B cell (primary cell): ENCODE results near the gene ADAMTS19. TPM values are rescaled to one million over a fixed set of nuclear protein-coding genes. Genes with fewer than 3 reads are reported as not detected.
"Not testable (repeated sequence)": the region's sequence is repeated elsewhere in the genome, so short reads cannot be mapped to it uniquely, and the experiment has no call there.

ENCODE experiments used
- ATAC-seq: fragments of 200-7000 bp; cut with Tn5 transposase; one replicate; pipeline ENCODE4 v1.10.0; 2021; ENCODE audit warnings: low read depth, mild to moderate bottlenecking, moderate number of reproducible peaks, moderate library complexity
- CTCF ChIA-PET: fragments of 350-600 bp; sonication (Branson Sonifier 250); formaldehyde crosslinking; loops from one replicate; lab custom pipeline; 2021; ENCODE audit warnings: antibody characterized with exemption, inconsistent platforms; lab: Charles Lee
- POLR2A ChIA-PET: fragments of 350-600 bp; sonication (Branson Sonifier 250); formaldehyde crosslinking; loops from one replicate; lab custom pipeline; 2021; ENCODE audit warnings: antibody characterized with exemption; lab: Charles Lee
- DNase-seq: peaks from one replicate; pipeline ENCODE4 v3.0.0; 2013
- H2AFZ ChIP-seq: 2 replicates; pipeline ENCODE4 v1.6.1; 2012; ENCODE audit warnings: mild to moderate bottlenecking, low read depth, low read length; ENCODE audit not compliant: insufficient read depth, poor library complexity, severe bottlenecking
- H3K27ac ChIP-seq, 2 donors: 1 replicate in 1 of 2; 2 replicates in 1 of 2; pipeline ENCODE4 v1.5.1; 2012 to 2013; ENCODE audit warnings: low read length in 2 of 2, mild to moderate bottlenecking in 2 of 2, moderate library complexity in 1 of 2
- H3K27me3 ChIP-seq, 4 experiments: fragments of 200-600 bp in 1 of 4; sonication (generic) in 1 of 4; replicated peaks in 1 of 4; 1 replicate in 2 of 4; 2 replicates in 2 of 4; pipeline versions ENCODE4 v1.6.1 to v1.7.0; 2013 to 2016; ENCODE audit warnings: low read length in 3 of 4, mild to moderate bottlenecking in 2 of 4, mixed read lengths in 1 of 4, moderate library complexity in 1 of 4; ENCODE audit not compliant: insufficient read depth in 4 of 4, control insufficient read depth in 3 of 4; ENCODE audit errors: control extremely low read depth in 1 of 4
- H3K36me3 ChIP-seq, 2 experiments: replicated peaks in 1 of 2; 1 replicate in 1 of 2; 2 replicates in 1 of 2; pipeline versions ENCODE4 v1.6.1 to v1.7.1; 2013; ENCODE audit warnings: low read length in 1 of 2; ENCODE audit not compliant: insufficient read depth in 2 of 2, control insufficient read depth in 1 of 2; ENCODE audit errors: control extremely low read depth in 1 of 2, extremely low read depth in 1 of 2
- H3K4me1 ChIP-seq, 2 donors: fragments of 200-600 bp in 1 of 2; sonication (generic) in 1 of 2; 1 replicate in 1 of 2; 2 replicates in 1 of 2; pipeline versions ENCODE4 v1.5.1 to v1.6.1; 2013 to 2017; ENCODE audit warnings: low read length in 2 of 2; ENCODE audit not compliant: control insufficient read depth in 2 of 2, insufficient read depth in 2 of 2
- H3K4me2 ChIP-seq: replicated peaks from 2 replicates; pipeline ENCODE3; 2012; ENCODE audit warnings: mild to moderate bottlenecking, low read depth, low read length; ENCODE audit not compliant: poor library complexity, severe bottlenecking
- H3K4me3 ChIP-seq, 5 experiments: fragments of 200-600 bp in 1 of 5; sonication (generic) in 1 of 5; 1 replicate in 3 of 5; 2 replicates in 2 of 5; pipeline versions ENCODE4 v1.5.1 to v1.7.0; 2011 to 2016; ENCODE audit warnings: low read length in 4 of 5, mild to moderate bottlenecking in 4 of 5, low read depth in 2 of 5, control low read depth in 1 of 5, moderate library complexity in 1 of 5; ENCODE audit not compliant: insufficient read depth in 1 of 5; ENCODE audit errors: control extremely low read depth in 1 of 5, extremely low read depth in 1 of 5
- H3K79me2 ChIP-seq: fragments of 200-600 bp; sonication (generic); one replicate; pipeline ENCODE4 v1.6.0; 2016; ENCODE audit warnings: low read length; ENCODE audit not compliant: control insufficient read depth, insufficient read depth
- H3K9ac ChIP-seq: fragments of 200-600 bp; sonication (generic); 2 replicates; pipeline ENCODE4 v1.6.1; 2017; ENCODE audit warnings: mild to moderate bottlenecking, low read length, moderate library complexity
- H3K9me3 ChIP-seq, 3 donors: one replicate each; pipeline versions ENCODE4 v1.6.1 to v1.7.1; 2013; ENCODE audit warnings: low read length in 2 of 3; ENCODE audit not compliant: control insufficient read depth in 2 of 3, insufficient read depth in 1 of 3; ENCODE audit errors: control extremely low read depth in 1 of 3
- H4K20me1 ChIP-seq: 2 replicates; pipeline ENCODE4 v1.6.0; 2012; ENCODE audit warnings: mild to moderate bottlenecking, low read length; ENCODE audit not compliant: insufficient read depth, control insufficient read depth, poor library complexity, severe bottlenecking
- H3K27ac Mint-ChIP-seq: one replicate; pipeline ENCODE4 v1.8.0; 2021; ENCODE audit warnings: mixed read lengths
- H3K27me3 Mint-ChIP-seq: one replicate; pipeline ENCODE4 v1.8.0; 2021; ENCODE audit warnings: mixed read lengths
- H3K4me1 Mint-ChIP-seq: one replicate; pipeline ENCODE4 v1.8.0; 2021; ENCODE audit warnings: mixed read lengths
- H3K4me3 Mint-ChIP-seq: one replicate; pipeline ENCODE4 v1.8.0; 2021; ENCODE audit warnings: mixed read lengths
- H3K9me3 Mint-ChIP-seq: one replicate; pipeline ENCODE4 v1.8.0; 2022; ENCODE audit warnings: mixed read lengths; ENCODE audit not compliant: insufficient read depth
- CTCF ChIP-seq: fragments of 200-600 bp; IDR thresholded peaks from one replicate; pipeline ENCODE4 v1.8.0; 2022; ENCODE audit warnings: antibody characterized with exemption, mild to moderate bottlenecking
- EZH2 ChIP-seq: IDR thresholded peaks from 2 replicates; pipeline ENCODE4 v1.6.1; 2012; ENCODE audit warnings: borderline replicate concordance, low read depth, mild to moderate bottlenecking, moderate library complexity, low read length; ENCODE audit not compliant: insufficient read depth, poor library complexity, severe bottlenecking
- WGBS: methylation state at CpG from one replicate; pipeline ENCODE4 v1.1.5; 2013; ENCODE audit warnings: missing lambda C conversion rate; ENCODE audit not compliant: insufficient coverage; 5-methylcytosine and 5-hydroxymethylcytosine counted together
- intact Hi-C: fragments of 100-400 bp; cut with micrococcal nuclease; formaldehyde crosslinking; loops from one replicate; pipeline ENCODE4 v1.10.0; 2022
- polyA plus RNA-seq: library from polyadenylated mRNA; depleted of rRNA; stranded (reverse); fragments of >200 nt; gene quantifications from 2 replicates; pipeline ENCODE4 v1.2.3, GENCODE V29; 2012
- total RNA-seq, 2 donors: library from RNA; stranded (reverse); fragments of 120-200 nt in 1 of 2; gene quantifications; 1 replicate in 1 of 2; 2 replicates in 1 of 2; pipeline versions ENCODE4 v1.2.3 to v1.2.4, GENCODE V29; 2013 to 2022

ADAMTS19 gene
- total and polyA plus RNA-seq, 2 donors (not counting 1 experiment from before 2014, with no cell fraction given) = not detected

GRCh38 chr5:129630101-129630500 lies 170.0 kb downstream of the ADAMTS19 start:
- Mint-ChIP-seq H3K9me3 (peaks cover 2% of the 10 kb centered on the region), H3K4me1 (no peaks in the 10 kb centered on the region), H3K27me3 (no peaks in the 10 kb centered on the region), H3K27ac (no peak overlapping the region), H3K4me3 (no peak overlapping the region)
- no peaks in the 10 kb centered on the region for H3K4me1 ChIP-seq
- WGBS = no CpG with 5 or more reads among the region's 2 CpGs
- no peaks in the 10 kb centered on the region for H3K79me2 ChIP-seq
- H3K9ac ChIP-seq = no peak overlapping the region
- intact Hi-C loops = no loop called here
- DNase-seq (no peak), ATAC-seq (no peak)
- H3K27ac ChIP-seq = no peak overlapping the region
- H4K20me1 ChIP-seq = no peaks in the 10 kb centered on the region
- no peaks in the 10 kb centered on the region for H3K36me3 ChIP-seq
- H3K9me3 ChIP-seq = no peaks in the 10 kb centered on the region
- ChIA-PET POLR2A (no interaction called here), CTCF (no interaction called here)
- no peak overlapping the region for H3K4me3 ChIP-seq
- H3K27me3 ChIP-seq = no peaks in the 10 kb centered on the region
- TF ChIP-seq EZH2 = no peak
- no peak for TF ChIP-seq CTCF
- H3K4me2 ChIP-seq = no peak overlapping the region
- H2AFZ ChIP-seq = no peak overlapping the region

GRCh38 chr5:129631961-129632360 lies 171.9 kb downstream of the ADAMTS19 start:
- Mint-ChIP-seq H3K4me3 (no peak overlapping the region), H3K27ac (no peak overlapping the region), H3K27me3 (no peaks in the 10 kb centered on the region), H3K9me3 (peaks cover 2% of the 10 kb centered on the region), H3K4me1 (no peaks in the 10 kb centered on the region)
- no peak for ATAC-seq
- H3K4me1 ChIP-seq = no peaks in the 10 kb centered on the region
- no peak overlapping the region for H3K27ac ChIP-seq
- no peak for DNase-seq
- ChIA-PET POLR2A (no interaction called here), CTCF (no interaction called here)
- H4K20me1 ChIP-seq = no peaks in the 10 kb centered on the region
- no peak overlapping the region for H3K4me2 ChIP-seq
- H3K79me2 ChIP-seq = no peaks in the 10 kb centered on the region
- TF ChIP-seq EZH2 = no peak
- no peak for TF ChIP-seq CTCF
- intact Hi-C loops = no loop called here
- no peaks in the 10 kb centered on the region for H3K9me3 ChIP-seq
- H3K4me3 ChIP-seq = no peak overlapping the region
- H3K27me3 ChIP-seq = no peaks in the 10 kb centered on the region
- no peak overlapping the region for H3K9ac ChIP-seq
- H3K36me3 ChIP-seq = no peaks in the 10 kb centered on the region
- H2AFZ ChIP-seq = no peak overlapping the region

- CTCF ChIA-PET, H3K36me3 ChIP-seq, H3K4me3 Mint-ChIP-seq, H3K27me3 ChIP-seq, H2AFZ ChIP-seq, DNase-seq, H3K9me3 ChIP-seq, POLR2A ChIA-PET, ATAC-seq, H3K9me3 Mint-ChIP-seq, H3K27me3 Mint-ChIP-seq, H4K20me1 ChIP-seq, H3K4me3 ChIP-seq, H3K4me2 ChIP-seq, H3K9ac ChIP-seq, intact Hi-C loops, H3K4me1 ChIP-seq, H3K27ac ChIP-seq, H3K27ac Mint-ChIP-seq, H3K79me2 ChIP-seq, H3K4me1 Mint-ChIP-seq: not testable (repeated sequence)
- 97% methylated on average over 10 of the region's 11 CpGs for WGBS
These were observed 177.4 kb downstream of the ADAMTS19 start for GRCh38 chr5:129637501-129637900.
